H1 (cell line): ENCODE data around the gene MYBPHL. TPM values are rescaled to one million over a fixed set of nuclear protein-coding genes. Genes with fewer than 3 reads are reported as not detected.

Experiments used
- CTCF ChIA-PET: fragments of 300-600 bp; sonication (Branson Sonifier 250); formaldehyde crosslinking; loops from one replicate; lab custom pipeline; 2021; ENCODE audit not compliant: partially characterized antibody; lab: Charles Lee
- POLR2A ChIA-PET: fragments of 300-600 bp; sonication (Branson Sonifier 250); formaldehyde crosslinking; loops from one replicate; lab custom pipeline; 2021; ENCODE audit warnings: inconsistent platforms; ENCODE audit not compliant: partially characterized antibody; lab: Charles Lee
- DNase-seq, 2 experiments: peaks; one replicate each; pipeline versions ENCODE4 v3.0.0 to v3.0.0-alpha.2; 2010 to 2022; ENCODE audit warnings: low spot score in 2 of 2, low read depth in 1 of 2, mixed read lengths in 1 of 2
- FAIRE-seq: peaks from 2 replicates; lab custom pipeline; 2011; peaks lifted over from hg19 to GRCh38; lab: Jason Lieb, UNC
- H2AFZ ChIP-seq: 2 replicates; pipeline ENCODE4 v1.8.1; 2012; ENCODE audit warnings: low read length, inconsistent platforms
- H2AK5ac ChIP-seq: 2 replicates; pipeline ENCODE4 v1.6.1; 2013; ENCODE audit warnings: low read depth, low read length
- H2BK120ac ChIP-seq: replicated peaks from 2 replicates; pipeline ENCODE3; 2013; ENCODE audit warnings: low read depth, low read length, inconsistent platforms
- H2BK12ac ChIP-seq: 2 replicates; pipeline ENCODE4 v1.6.1; 2013; ENCODE audit warnings: low read depth, low read length
- H2BK15ac ChIP-seq: 2 replicates; pipeline ENCODE4 v1.6.1; 2013; ENCODE audit warnings: low read length
- H2BK20ac ChIP-seq: 2 replicates; pipeline ENCODE4 v1.6.1; 2013; ENCODE audit warnings: low read length
- H2BK5ac ChIP-seq: 2 replicates; pipeline ENCODE4 v1.6.1; 2013; ENCODE audit warnings: low read depth, low read length
- H3K14ac ChIP-seq: 2 replicates; pipeline ENCODE4 v1.6.1; 2013; ENCODE audit warnings: inconsistent platforms; ENCODE audit not compliant: insufficient read length
- H3K18ac ChIP-seq: 2 replicates; pipeline ENCODE4 v1.6.1; 2013; ENCODE audit warnings: low read length; ENCODE audit errors: extremely low read depth
- H3K23ac ChIP-seq: 2 replicates; pipeline ENCODE4 v1.6.1; 2013; ENCODE audit warnings: inconsistent platforms; ENCODE audit not compliant: insufficient read length
- H3K23me2 ChIP-seq: 2 replicates; pipeline ENCODE4 v1.6.1; 2013; ENCODE audit warnings: low read depth, low read length
- H3K27ac ChIP-seq: 2 replicates; pipeline ENCODE4 v1.6.1; 2011; ENCODE audit warnings: low read depth, low read length, inconsistent platforms
- H3K27me3 ChIP-seq, 4 experiments: replicated peaks in 1 of 4; 1 replicate in 1 of 4; 2 replicates in 3 of 4; pipeline versions ENCODE4 v1.6.1 to v1.8.1; 2011 to 2013; ENCODE audit warnings: low read length in 3 of 4, mild to moderate bottlenecking in 3 of 4, inconsistent platforms in 2 of 4, mixed read lengths in 2 of 4, moderate library complexity in 1 of 4; ENCODE audit not compliant: control insufficient read depth in 3 of 4, insufficient read depth in 3 of 4; ENCODE audit errors: extremely low read depth in 1 of 4
- H3K36me3 ChIP-seq, 4 experiments: 2 replicates each; pipeline versions ENCODE4 v1.6.1 to v1.8.1; 2011 to 2013; ENCODE audit warnings: mild to moderate bottlenecking in 4 of 4, low read length in 3 of 4, moderate library complexity in 2 of 4, control low read depth in 1 of 4, inconsistent platforms in 1 of 4; ENCODE audit not compliant: insufficient read depth in 4 of 4, control insufficient read depth in 2 of 4
- H3K4ac ChIP-seq: replicated peaks from 2 replicates; pipeline ENCODE3; 2013; ENCODE audit warnings: low read length, low read depth, mixed read lengths, inconsistent platforms; ENCODE audit not compliant: insufficient read length
- H3K4me1 ChIP-seq, 4 experiments: replicated peaks in 1 of 4; 1 replicate in 1 of 4; 2 replicates in 3 of 4; pipeline versions ENCODE4 v1.6.1 to v1.8.1; 2011 to 2013; ENCODE audit warnings: low read length in 3 of 4, inconsistent platforms in 2 of 4, mixed read lengths in 1 of 4; ENCODE audit not compliant: insufficient read depth in 4 of 4, control insufficient read depth in 3 of 4
- H3K4me2 ChIP-seq, 2 experiments: 2 replicates each; pipeline versions ENCODE4 v1.6.1 to v1.8.1; 2011 to 2013; ENCODE audit warnings: low read depth in 2 of 2, low read length in 2 of 2, control low read depth in 1 of 2, inconsistent platforms in 1 of 2, mild to moderate bottlenecking in 1 of 2; ENCODE audit not compliant: insufficient read depth in 1 of 2
- H3K4me3 ChIP-seq, 4 experiments: fragments of 200-600, 300-600 bp in 1 of 4; sonication (generic), shearing (Covaris generic), sonication (Bioruptor Twin) in 1 of 4; 2 replicates each; pipeline versions ENCODE4 v1.5.1 to v1.8.1; 2011 to 2016; ENCODE audit warnings: low read length in 4 of 4, low read depth in 3 of 4, control low read depth in 2 of 4, inconsistent platforms in 2 of 4, mild to moderate bottlenecking in 2 of 4, mixed read lengths in 1 of 4, moderate library complexity in 1 of 4; ENCODE audit not compliant: insufficient read depth in 2 of 4; ENCODE audit errors: extremely low read depth in 1 of 4
- H3K56ac ChIP-seq: replicated peaks from 2 replicates; pipeline ENCODE3; 2013; ENCODE audit warnings: low read depth, mild to moderate bottlenecking, mixed read lengths, low read length, inconsistent platforms; ENCODE audit not compliant: insufficient read length
- H3K79me1 ChIP-seq: 2 replicates; pipeline ENCODE4 v1.6.1; 2013; ENCODE audit warnings: low read depth, low read length, control low read depth
- H3K79me2 ChIP-seq, 2 experiments: 2 replicates each; pipeline versions ENCODE4 v1.6.1 to v1.8.1; 2012 to 2013; ENCODE audit warnings: low read length in 2 of 2, mild to moderate bottlenecking in 2 of 2, inconsistent platforms in 1 of 2; ENCODE audit not compliant: insufficient read depth in 2 of 2, control insufficient read depth in 1 of 2
- H3K9ac ChIP-seq, 4 experiments: replicated peaks in 1 of 4; 1 replicate in 1 of 4; 2 replicates in 3 of 4; pipeline versions ENCODE4 v1.6.1 to v1.8.1; 2011 to 2013; ENCODE audit warnings: low read depth in 3 of 4, low read length in 3 of 4, control low read depth in 2 of 4, mild to moderate bottlenecking in 2 of 4, moderate library complexity in 2 of 4, inconsistent platforms in 1 of 4; ENCODE audit errors: extremely low read depth in 1 of 4
- H3K9me3 ChIP-seq, 2 experiments: 2 replicates each; pipeline versions ENCODE4 v1.6.1 to v1.8.1; 2012 to 2013; ENCODE audit warnings: mild to moderate bottlenecking in 2 of 2, moderate library complexity in 2 of 2, control low read depth in 1 of 2, inconsistent platforms in 1 of 2, low read depth in 1 of 2, low read length in 1 of 2, mixed read lengths in 1 of 2; ENCODE audit not compliant: insufficient read depth in 2 of 2
- H4K20me1 ChIP-seq, 2 experiments: replicated peaks in 1 of 2; 2 replicates each; pipeline versions ENCODE3 to v1.8.1; 2011 to 2013; ENCODE audit warnings: inconsistent platforms in 2 of 2, low read length in 2 of 2, mild to moderate bottlenecking in 1 of 2; ENCODE audit not compliant: insufficient read depth in 2 of 2, control insufficient read depth in 1 of 2
- H4K5ac ChIP-seq: 2 replicates; pipeline ENCODE4 v1.6.1; 2013; ENCODE audit warnings: low read length, low read depth, mixed read lengths, inconsistent platforms; ENCODE audit not compliant: insufficient read length
- H4K8ac ChIP-seq: 2 replicates; pipeline ENCODE4 v1.8.0; 2013; ENCODE audit warnings: mild to moderate bottlenecking, moderate library complexity, low read length, inconsistent platforms; ENCODE audit not compliant: insufficient read depth; ENCODE audit errors: extremely low read depth
- H4K91ac ChIP-seq: replicated peaks from 2 replicates; pipeline ENCODE3; 2013; ENCODE audit warnings: low read length, mixed read lengths, inconsistent platforms; ENCODE audit not compliant: insufficient read length
- ASH2L ChIP-seq: fragments of 200-600, 300-600 bp; sonication (generic); IDR thresholded peaks from one replicate; pipeline ENCODE4 v1.7.1; 2017; ENCODE audit warnings: low read length
- CEBPB ChIP-seq: IDR thresholded peaks from 2 replicates; pipeline ENCODE4 v1.6.1; 2012; ENCODE audit warnings: low read depth, low read length
- KDM5A ChIP-seq: fragments of 200-600 bp; IDR thresholded peaks from 2 replicates; pipeline ENCODE4 v1.7.1; 2012; ENCODE audit warnings: mild to moderate bottlenecking, low read length, inconsistent platforms, mixed read lengths
- NRF1 ChIP-seq: IDR thresholded peaks from 2 replicates; pipeline ENCODE4 v1.6.1; 2011; ENCODE audit warnings: mild to moderate bottlenecking, low read depth, low read length, improper control_type of control experiment
- POLR2A ChIP-seq, 2 experiments: IDR thresholded peaks; 1 replicate in 1 of 2; 2 replicates in 1 of 2; pipeline ENCODE4 v1.6.1; 2011; ENCODE audit warnings: low read depth in 2 of 2, low read length in 2 of 2, mild to moderate bottlenecking in 2 of 2; ENCODE audit errors: control extremely low read depth in 1 of 2
- RXRA ChIP-seq: IDR thresholded peaks from 2 replicates; pipeline ENCODE4 v1.6.1; 2011; ENCODE audit warnings: low read depth, mild to moderate bottlenecking, low read length, moderate library complexity; ENCODE audit not compliant: insufficient read depth
- YY1 ChIP-seq: IDR thresholded peaks from 2 replicates; pipeline ENCODE4 v1.6.1; 2011; ENCODE audit warnings: low read depth, mild to moderate bottlenecking, low read length
- ZNF274 ChIP-seq: IDR thresholded peaks from 2 replicates; pipeline ENCODE4 v1.7.0; 2012; ENCODE audit warnings: low read length, borderline replicate concordance; ENCODE audit errors: extremely low read depth
- WGBS, 2 experiments: shearing (Covaris generic) in 1 of 2; methylation state at CpG; one replicate each; pipeline versions ENCODE4 v1.1.6 to v1.1.7; 2013 to 2015; ENCODE audit warnings: low lambda C conversion rate in 2 of 2, mixed read lengths in 2 of 2, inconsistent platforms in 1 of 2, low coverage in 1 of 2, missing lambda C conversion rate in 1 of 2; ENCODE audit not compliant: insufficient replicate concordance in 2 of 2, insufficient coverage in 1 of 2, insufficient read length in 1 of 2; ENCODE audit errors: extremely low coverage in 1 of 2, missing lambda C conversion rate in 1 of 2; 5-methylcytosine and 5-hydroxymethylcytosine counted together
- polyA plus RNA-seq, 7 experiments: library from polyadenylated mRNA; depleted of rRNA in 3 of 7; stranded (reverse) in 5 of 7; unstranded in 2 of 7; fragments of >200 nt in 5 of 7; fragments of 200-250 nt in 2 of 7; gene quantifications; 1 replicate in 5 of 7; 2 replicates in 1 of 7; 4 replicates in 1 of 7; pipeline versions ENCODE4 v1.2.1 to v1.2.3, GENCODE V29; 2011 to 2013; ENCODE audit warnings: missing spikeins in 2 of 7, mixed read lengths in 2 of 7
- total RNA-seq: library from RNA; stranded (reverse); fragmentation: NEBNext Ultra II Directional; extraction: Animal tissue kit (Norgen Biotek cat#: 25700); gene quantifications from 2 replicates; pipeline ENCODE4 v1.2.1, GENCODE V29; 2021
- TF ChIP-seq, protein P1 (sequence below): IDR thresholded peaks from 2 replicates; pipeline ENCODE4 v1.6.1; 2012; ENCODE audit warnings: low read length, inconsistent platforms

The MYBPHL gene
- total and polyA plus RNA-seq, 2 of the 8 experiments (the other 6 are each of a cell fraction or from before 2014, with no cell fraction given): 0.24 to 0.30 TPM

DNA sequence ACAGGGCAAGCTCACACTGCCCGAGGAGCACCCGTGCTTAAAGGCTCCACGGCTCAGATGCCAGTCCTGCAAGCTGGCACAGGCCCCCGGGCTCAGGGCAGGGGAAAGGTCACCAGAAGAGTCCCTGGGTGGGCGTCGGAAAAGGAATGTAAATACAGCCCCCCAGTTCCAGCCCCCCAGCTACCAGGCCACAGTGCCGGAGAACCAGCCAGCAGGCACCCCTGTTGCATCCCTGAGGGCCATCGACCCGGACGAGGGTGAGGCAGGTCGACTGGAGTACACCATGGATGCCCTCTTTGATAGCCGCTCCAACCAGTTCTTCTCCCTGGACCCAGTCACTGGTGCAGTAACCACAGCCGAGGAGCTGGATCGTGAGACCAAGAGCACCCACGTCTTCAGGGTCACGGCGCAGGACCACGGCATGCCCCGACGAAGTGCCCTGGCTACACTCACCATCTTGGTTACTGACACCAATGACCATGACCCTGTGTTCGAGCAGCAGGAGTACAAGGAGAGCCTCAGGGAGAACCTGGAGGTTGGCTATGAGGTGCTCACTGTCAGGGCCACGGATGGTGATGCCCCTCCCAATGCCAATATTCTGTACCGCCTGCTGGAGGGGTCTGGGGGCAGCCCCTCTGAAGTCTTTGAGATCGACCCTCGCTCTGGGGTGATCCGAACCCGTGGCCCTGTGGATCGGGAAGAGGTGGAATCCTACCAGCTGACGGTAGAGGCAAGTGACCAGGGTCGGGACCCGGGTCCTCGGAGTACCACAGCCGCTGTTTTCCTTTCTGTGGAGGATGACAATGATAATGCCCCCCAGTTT, 56.1 kb downstream of the MYBPHL start:
- Histone ChIP-seq H2AFZ (no peak overlapping the region), H3K27ac (no peak overlapping the region), H3K4me1 (peaks cover 5 to 39% (median 36%) of the 10 kb centered on the region in 4 experiments), H3K9ac (no peak overlapping the region), H4K91ac (no peak overlapping the region), H2BK120ac (no peak overlapping the region), H3K4me3 (peak overlapping the region; percentile 28 to 62 (median 34); a peak in 5 of 8 replicates), H2BK20ac (no peak overlapping the region), H2BK12ac (peak overlapping the region; percentile 43; the same call in 1 of the 2 replicates), H2BK15ac (no peak overlapping the region), H3K4ac (no peak overlapping the region), H3K27me3 (peaks cover 0 to 22% (median 16%) of the 10 kb centered on the region in 4 experiments; a peak in 5 of 7 replicates), H3K4me2 (peak overlapping the region; percentile 54 to 84; a peak in 3 of 4 replicates), H3K23ac (no peak overlapping the region), H4K8ac (no peak overlapping the region; the same call in 1 of the 2 replicates), H3K9me3 (no peaks in the 10 kb centered on the region; a peak in 2 of 4 replicates), H4K5ac (no peak overlapping the region), H3K23me2 (peaks cover 3% of the 10 kb centered on the region; the same call in 1 of the 2 replicates), H3K14ac (no peak overlapping the region), H3K56ac (no peak overlapping the region), H3K79me1 (peaks cover 9% of the 10 kb centered on the region; the same call in 1 of the 2 replicates), H3K79me2 (peaks cover 0 to 27% of the 10 kb centered on the region in 2 experiments; a peak in 1 of 4 replicates), H3K18ac (no peak overlapping the region; the same call in 1 of the 2 replicates), H4K20me1 (peaks cover 3 to 7% of the 10 kb centered on the region in 2 experiments), H2AK5ac (0 out of 2 replicates have a peak overlapping the region, but pooled peaks have one; percentile 2), H2BK5ac (peak overlapping the region; percentile 35; the same call in 1 of the 2 replicates), H3K36me3 (peaks cover 0 to 8% (median 0%) of the 10 kb centered on the region in 4 experiments; a peak in 3 of 8 replicates)
- DNase-seq: no peak
- CTCF ChIA-PET: interaction anchor here (0.6 to 28.7 kb wide), 11 partner anchors 9 to 229 kb away, joined by 3 to 651 read pairs (median 4); partner anchors contain the start of genes SARS1 and SORT1
- no peak for FAIRE-seq
- POLR2A ChIA-PET: interaction anchor here (0.9 to 12.2 kb wide), 7 partner anchors 9 to 150 kb away, joined by 3 to 252 read pairs (median 6); no protein-coding TSS in a partner anchor
- 90% methylated on average over 31 of the region's 33 CpGs; no CpG with 5 or more reads in 1 of the 2 experiments for WGBS, 2 experiments
- TF ChIP-seq ZNF274 (no peak), YY1 (no peak), NRF1 (no peak), KDM5A (no peak), POLR2A (IDR thresholded peaks at IDR 0.05; ENCODE audit: control extremely low read depth in 1 of 2, low read depth in 2 of 2, low read length in 2 of 2) (no peak), ASH2L (no peak), RXRA (no peak), CEBPB (no peak)
- TF ChIP-seq, protein P1, sequence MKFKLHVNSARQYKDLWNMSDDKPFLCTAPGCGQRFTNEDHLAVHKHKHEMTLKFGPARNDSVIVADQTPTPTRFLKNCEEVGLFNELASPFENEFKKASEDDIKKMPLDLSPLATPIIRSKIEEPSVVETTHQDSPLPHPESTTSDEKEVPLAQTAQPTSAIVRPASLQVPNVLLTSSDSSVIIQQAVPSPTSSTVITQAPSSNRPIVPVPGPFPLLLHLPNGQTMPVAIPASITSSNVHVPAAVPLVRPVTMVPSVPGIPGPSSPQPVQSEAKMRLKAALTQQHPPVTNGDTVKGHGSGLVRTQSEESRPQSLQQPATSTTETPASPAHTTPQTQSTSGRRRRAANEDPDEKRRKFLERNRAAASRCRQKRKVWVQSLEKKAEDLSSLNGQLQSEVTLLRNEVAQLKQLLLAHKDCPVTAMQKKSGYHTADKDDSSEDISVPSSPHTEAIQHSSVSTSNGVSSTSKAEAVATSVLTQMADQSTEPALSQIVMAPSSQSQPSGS: no peak
